ENCODE data around the gene STOML3.

The STOML3 gene

DNA sequence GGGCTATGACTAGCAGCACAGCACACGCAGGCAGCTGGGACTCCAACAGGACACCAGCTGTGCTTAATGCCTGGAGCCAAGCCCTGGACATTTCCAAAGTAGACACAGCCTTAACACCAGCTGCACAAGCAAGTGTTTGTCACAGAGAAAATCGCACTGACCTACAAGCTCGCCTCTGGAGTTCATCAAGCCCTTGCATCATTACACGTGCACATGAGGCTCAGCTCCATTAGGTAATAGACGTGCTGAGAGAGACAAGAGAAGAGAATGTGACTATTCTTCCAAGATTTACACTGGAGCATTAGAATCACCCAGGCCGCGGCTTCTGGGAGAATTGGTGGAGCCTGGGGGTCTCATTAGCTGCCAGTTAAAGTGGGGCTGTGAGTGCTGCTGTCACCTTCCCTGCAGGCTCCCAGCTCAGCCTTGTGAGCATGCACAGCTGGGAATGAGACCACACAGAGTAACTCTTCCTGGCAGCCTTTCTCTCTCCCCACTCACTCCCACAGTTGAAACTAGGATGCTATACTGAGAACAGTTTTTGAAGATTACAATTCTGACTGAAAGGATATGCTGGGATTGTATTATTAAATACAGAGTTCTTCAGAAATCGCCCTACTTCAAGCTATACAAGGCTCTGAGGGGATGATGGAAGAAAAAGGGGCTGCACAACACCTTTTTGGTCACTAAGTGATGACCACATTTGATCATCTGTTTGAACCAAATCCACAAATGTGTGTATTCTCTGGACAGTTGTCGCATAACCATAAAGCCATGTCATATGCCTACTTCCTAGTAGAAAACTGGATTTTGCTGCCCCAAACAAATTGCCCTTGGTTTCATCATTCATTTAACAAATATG, 10.5 kb downstream of the STOML3 start:
- DNase-seq, result no peak

DNA sequence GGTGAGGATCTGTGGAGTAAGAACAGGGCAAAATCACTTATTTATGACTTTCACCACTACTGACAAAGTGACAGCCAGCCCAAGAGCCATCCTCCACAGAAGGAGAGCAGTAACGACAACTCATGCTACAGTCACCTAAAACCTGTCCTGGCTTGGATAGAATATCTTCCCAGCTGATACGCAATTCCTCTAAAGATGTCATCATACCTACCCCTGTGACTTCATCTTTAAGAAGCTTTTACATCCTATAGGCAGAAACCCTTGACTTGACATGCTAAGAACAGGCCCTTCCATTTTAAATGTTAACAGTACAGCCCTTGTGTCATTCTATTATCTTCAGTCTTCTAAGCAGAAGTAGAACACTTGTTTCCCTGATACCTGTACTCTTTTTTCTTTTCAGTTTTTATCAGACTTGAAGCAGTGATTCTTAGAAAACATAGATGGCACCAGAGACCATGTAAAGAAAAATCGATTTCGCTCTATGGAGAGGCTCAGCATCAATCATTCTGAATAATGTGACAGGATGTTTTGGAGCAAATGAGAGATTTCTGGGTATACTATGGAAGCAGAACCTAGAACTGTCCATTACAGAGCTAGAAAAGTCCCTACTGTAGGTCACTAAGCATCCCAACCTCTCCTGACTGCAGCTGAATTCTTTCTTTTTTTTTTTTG, 20.1 kb downstream of the STOML3 start:
- no peak for DNase-seq

DNA sequence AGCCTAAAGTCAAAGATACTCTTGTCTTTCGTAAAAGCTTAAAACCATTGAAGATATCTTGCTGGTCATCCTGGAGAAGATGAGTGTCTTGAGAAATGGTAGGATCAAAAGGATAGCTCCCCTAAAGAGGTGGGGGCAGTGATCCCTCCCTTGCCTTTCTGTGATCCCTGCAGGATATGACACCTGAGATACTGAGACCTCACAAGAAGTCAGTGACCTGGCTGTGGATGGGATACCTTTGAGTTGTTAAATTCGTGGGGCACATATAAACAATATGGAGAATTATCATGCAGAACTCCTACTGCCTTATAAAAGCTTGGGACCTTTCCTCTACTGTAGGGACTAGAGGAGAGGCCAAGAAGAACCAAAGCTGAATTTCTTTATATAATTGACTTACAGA, 21.4 kb downstream of the STOML3 start:
- no peak for DNase-seq

DNA sequence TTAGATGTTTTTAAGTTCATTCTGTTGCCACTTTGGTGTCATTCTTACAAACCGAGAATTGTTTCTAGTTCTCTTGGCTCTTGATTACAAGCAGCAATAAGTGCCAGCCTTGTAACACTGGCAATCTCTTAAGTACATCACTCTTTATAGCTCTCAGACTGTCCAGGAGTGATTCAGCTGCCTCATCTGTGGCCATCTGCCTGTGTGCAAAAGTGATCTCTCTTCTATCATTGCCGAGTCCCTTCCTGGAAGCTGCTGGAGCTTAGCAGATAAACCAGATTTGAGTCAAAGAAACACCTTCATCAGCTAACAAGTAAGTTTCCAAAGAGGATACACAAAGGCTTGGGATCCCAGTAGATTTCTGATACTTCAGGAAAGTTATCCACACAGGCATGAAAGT, 23.2 kb downstream of the STOML3 start:
- no peak for DNase-seq

DNA sequence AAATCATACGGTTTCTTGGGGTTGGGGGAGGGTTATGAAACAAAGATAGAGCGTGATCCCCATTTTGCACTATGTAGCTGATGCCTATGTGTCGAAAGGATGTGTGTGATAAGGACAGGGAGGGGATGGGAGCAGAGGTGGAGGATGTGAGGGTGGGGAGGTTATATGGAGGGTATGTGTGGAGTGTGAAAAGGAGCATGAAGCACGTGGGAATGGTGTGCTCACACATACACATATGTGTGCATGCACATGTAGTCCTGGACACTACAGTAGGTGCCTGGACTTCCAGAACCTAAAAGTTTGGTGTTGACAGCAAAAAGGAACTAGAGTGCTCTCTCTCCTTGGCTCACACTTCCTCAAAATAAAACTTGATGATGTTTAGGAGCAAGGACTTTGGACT, 25.4 kb downstream of the STOML3 start:
- no peak for DNase-seq

DNA sequence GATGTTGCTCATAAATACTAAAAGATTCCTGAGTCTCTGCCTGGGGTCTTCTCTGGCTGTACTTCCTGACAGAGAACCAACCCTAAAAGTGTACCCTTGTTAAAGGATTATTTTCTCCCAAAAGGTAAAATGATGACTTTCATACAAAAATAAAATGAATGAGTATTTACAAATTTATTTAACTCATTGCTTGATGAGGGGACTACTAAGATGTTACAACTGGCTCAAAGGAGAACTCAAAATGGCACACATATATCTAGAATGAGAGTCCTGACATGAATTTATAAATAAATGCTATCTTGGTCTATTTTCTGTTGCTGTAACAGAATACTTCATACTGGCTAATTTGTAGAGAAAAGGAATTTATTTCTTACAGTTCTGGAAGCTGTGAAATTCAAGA, 30.5 kb downstream of the STOML3 start:
- no peak for DNase-seq

DNA sequence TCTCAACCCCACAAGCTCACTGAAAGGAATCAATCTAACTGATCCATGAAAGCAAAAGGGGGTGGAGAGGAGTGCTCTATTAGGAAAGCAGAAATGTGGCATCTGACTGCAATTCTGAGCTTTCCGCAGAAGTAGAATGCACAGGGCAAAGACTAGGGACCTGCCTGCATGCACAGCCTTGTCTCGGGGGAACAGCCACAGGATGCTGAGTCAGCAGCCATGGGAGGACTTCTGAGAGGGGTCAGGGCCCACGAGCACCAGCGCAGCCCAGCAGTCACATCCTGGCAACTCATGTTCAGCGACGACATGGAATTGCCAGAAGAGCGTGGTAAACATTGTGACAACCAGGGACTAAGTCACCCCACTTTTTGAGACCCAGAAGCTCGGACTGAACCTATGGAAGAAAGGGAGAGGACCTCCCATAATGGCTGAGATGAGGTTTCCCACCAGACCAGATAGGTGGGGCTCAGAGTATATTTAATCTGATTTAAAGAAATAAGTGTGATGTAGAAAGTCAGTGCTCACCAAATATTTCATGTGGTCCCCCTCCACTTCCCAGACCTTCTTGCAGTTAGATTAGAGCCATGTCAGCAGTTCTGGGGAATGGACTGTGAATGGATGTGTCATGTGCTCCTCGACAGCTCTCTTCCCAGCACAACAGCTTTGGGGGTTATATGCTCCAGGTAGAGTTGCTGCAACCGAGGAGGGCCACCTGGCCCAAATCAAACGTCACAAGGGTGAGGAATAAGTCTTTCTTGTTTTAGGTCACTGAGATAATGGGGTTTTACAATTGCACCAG, 32.6 kb downstream of the STOML3 start:
- no peak for DNase-seq

DNA sequence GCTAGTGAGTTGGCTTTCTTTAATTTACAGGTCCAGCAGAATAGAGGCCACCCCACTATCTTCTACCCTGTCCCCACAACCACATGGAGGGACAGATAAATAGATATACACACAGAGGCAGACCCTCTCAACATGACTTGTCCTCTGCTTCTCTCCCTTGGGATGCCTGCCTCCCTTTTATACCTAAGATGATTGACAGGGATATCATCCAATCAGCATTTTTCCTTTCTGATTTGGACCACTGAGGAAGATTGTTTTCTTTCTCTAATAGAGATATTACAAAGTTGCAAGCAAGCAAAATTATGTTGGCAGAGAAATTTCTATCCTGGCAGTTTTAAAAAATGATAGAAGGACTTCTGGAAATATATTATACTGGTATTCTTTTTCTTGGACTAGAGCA, 35.8 kb downstream of the STOML3 start:
- no peak for DNase-seq

DNA sequence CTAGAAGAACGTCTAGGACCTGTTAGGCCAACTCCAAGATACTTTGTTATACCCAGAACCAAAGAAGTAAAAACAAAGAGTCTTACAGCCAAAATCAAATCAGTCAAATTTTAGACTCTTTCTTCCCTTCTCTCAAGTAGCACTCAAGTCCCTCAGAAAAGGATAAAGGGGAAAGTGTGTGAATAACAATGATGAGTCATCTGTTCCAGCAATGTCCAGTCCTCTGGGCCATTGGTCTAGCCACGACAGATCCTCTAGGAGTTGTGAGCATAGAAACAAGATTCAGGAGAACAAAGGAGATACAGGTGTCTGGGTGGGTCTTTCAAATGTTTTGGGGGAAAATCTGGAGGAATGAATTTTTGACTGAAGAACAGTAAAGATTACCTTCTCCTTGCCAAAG, 36.3 kb downstream of the STOML3 start:
- no peak for DNase-seq

DNA sequence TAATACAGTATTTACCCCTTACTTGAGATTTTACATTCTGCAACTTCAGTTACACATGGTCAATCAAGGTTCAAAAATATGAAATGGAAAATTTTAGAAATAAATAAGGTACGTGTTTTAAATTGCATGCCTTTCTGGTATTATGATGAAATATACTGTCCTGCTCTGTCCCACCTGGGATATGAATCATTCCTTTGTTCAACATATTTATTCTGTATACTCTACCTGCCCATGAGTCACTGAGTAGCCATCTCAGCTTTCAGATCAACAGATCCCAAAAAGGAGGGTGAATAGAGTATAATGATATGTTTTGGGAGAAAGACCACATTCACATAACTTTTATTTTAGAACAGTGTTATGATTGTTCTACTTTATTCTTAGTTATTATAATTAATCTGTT, 37.8 kb downstream of the STOML3 start:
- DNase-seq, result no peak

DNA sequence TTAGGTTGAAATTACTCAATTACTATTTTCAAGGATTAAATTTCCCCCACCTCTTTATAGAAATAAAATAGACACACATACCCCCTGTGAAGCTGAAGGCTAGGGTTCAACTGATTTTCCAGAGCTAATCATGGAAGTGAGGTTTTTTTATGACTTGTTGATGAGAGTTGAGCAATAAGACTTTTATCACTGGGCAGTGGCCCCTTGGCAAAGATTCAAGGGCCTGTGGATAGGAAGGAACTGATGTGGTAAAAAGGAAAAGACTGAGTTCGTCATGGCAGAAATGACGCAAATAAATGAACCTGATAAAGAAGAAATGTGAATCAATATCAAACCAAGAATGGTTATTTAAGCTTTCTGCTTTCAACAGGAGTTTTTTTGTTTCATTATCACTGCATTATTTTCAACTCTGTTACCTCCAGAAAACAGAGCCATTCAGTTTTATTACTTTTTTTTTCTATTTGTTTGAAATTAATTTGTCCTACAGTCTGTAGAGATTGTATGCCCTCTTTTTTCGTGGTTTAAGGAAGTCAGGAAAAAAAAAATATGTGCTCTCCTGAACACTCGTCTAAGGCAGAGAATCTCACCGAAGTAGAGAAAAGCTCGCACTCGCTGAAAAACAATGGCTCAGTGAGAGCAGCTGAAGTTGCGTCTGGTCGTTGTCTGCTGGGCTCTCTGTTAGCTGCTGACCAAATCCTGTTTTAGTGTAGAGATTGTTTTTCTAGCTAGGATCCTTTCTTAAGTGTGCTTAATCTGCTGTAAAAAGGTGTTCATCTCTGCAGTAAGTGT, 38.9 kb downstream of the STOML3 start:
- DNase-seq, result no peak

DNA sequence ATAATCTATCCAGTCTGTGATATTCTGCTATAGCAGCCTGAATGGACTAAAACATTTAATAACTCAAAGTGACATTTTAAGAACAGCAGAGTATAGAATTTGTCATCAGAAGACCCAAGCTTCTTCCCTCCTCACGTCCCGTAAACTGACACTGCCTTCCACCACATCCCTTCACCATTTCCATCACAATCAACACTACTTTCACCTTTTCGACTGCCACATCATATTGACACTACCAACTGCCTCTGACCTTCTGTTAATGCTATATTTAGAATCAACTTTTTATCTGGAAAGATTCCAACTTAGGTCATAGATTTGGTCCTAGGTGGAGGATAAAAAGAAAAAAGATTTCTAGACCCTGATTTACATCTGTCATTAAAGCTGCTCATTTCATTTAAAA, 39.6 kb downstream of the STOML3 start:
- no peak for DNase-seq

DNA sequence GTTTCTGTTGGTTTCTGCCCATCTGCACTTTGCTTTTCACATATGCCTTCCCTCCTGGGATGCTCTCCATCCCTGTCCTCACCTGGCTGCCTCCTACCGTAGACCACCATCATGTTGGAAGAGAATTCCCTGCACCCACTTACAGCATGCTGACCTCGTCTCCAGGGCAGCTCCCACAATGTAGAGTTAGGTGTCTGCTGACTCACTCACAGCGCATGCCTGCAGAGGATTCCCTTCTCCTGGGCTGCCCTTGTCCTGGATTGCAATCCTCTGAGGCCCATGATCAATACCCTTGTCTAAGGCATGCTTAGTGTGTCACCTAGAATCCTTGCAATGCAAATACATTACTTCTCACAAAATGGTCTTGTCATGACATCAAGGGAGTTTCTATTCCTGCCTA, 43.6 kb downstream of the STOML3 start:
- no peak for DNase-seq

DNA sequence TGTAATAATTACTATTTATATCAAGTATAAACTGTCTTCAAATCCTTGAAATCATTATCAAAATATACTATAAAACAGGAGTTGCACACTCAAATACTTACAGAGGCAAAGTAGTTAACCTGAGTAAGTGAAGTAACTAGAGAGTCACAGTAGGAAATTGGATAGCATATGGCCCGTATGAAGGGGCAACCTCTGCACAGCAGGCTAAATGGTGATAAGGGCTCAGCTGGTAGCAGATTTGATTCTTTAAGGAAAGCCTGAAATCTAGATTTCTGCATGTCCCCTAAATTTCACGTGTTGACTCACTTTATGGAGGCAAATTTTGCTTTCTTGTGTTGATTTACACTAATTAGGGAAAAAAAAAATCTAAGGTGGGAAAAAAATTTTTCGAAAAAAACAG, 46.4 kb downstream of the STOML3 start:
- no peak for DNase-seq

DNA sequence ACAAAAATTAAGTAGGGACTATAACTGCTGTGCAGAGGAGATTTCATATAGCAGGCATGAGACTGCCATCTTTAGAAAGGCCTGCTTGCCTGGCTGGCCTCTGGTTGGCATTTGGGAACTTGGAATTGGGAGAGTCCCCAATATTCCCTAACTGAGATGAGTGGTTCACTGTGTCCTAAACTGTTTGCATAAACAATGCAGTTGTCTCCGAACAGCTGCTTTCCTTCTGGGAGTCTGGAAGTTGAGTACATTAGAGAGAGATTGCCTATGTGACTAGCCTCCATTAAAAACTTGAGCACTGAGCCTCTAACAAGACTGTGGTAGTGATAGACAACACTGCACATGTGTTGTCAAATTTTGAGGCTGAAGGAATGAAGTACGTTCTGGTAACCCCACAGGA, 47.4 kb downstream of the STOML3 start:
- DNase-seq, result no peak

DNA sequence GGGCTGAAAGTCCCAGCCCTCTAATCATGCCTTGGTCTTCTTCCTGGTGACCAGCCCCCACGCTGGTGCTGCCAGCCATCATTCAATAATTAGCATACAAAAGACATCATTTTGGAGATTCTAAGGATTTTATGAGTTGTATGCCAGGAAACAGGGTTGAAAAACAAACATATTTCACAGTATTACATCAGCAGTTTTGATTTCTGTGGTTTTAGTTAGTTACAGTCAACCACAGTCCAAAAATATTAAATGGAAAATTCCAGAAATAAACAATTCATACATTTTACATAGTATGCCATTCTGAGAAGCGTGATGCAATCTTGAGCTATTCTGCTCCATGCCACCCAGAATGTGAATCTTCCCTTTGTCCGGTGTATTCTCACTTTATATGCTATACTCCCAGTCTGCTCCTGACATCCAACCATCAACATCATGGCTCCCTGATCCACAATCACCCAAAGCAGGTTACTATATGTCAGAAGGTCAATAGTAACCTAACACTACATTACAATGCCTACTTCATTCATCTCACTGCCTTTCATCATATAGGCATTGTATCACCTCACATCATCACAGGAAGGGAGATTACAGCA, 49.2 kb downstream of the STOML3 start:
- DNase-seq, result no peak

DNA sequence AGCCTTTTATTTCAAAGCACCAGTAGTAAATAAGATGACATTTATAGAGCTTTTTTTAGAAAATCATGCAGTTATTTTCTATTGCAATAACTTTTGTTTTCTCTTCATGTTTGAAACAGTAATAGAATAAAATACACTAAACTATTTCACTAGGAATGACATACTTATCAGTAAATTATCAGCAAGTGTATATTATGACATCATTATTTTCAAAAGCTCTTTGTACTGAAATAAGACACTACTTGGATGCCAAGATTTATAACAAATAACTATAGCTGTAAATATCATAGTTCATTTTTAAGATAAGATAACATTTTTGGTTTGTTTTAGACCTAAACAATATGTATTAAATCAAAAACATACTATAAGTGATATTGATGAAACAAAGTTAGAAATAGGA, 56.8 kb downstream of the STOML3 start:
- no peak for DNase-seq

DNA sequence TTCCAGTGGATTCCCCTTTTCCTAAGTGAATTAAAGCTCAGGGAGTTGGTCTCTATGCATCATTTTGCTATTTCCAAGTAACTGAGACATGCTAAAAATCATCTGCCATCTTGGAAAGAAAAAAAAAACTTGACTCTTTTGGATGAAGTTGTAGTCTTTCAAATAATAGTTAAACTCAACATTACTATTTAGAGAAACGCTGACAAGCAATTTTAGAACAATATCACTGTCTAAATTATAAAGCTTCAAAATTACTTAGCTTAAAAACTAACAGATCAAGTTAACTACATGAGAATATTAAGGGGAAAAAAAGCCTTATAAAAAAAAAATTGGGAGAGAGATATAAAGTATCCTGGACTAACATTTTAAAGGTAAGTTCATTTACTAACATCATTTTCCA, 68.5 kb downstream of the STOML3 start:
- DNase-seq, result no peak

DNA sequence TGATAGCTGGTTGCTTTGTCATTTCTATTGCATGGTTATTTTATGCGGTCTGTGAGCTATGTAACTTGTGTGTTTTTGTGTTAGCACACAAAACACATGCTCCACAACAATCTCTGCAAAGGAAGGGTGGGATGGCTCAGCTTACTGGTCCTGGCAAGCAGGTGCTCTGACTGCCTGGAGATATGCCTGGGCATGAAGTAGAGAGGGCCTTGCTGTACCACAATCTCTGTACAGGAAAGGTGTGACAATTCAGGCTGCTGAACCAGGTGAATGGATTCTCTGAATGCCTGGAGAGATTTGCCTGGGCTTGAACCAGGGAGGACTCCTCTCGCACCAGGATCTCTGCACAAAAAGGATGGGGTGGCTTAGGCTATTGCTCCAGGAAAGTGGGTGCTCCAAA, 69.5 kb downstream of the STOML3 start:
- DNase-seq, result no peak

Data from hippocampal formation (tissue), 2 donors.